GM19395 (cell line): ENCODE measurements around the gene AMIGO1.

ENCODE experiments used
- ATAC-seq: cut with Tn5 transposase; IDR thresholded peaks from one replicate; pipeline ENCODE4 v1.9.1; 2021; ENCODE audit warnings: mild to moderate bottlenecking, moderate library complexity; ENCODE audit not compliant: unreplicated experiment

AMIGO1 gene, protein sequence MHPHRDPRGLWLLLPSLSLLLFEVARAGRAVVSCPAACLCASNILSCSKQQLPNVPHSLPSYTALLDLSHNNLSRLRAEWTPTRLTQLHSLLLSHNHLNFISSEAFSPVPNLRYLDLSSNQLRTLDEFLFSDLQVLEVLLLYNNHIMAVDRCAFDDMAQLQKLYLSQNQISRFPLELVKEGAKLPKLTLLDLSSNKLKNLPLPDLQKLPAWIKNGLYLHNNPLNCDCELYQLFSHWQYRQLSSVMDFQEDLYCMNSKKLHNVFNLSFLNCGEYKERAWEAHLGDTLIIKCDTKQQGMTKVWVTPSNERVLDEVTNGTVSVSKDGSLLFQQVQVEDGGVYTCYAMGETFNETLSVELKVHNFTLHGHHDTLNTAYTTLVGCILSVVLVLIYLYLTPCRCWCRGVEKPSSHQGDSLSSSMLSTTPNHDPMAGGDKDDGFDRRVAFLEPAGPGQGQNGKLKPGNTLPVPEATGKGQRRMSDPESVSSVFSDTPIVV

DNA sequence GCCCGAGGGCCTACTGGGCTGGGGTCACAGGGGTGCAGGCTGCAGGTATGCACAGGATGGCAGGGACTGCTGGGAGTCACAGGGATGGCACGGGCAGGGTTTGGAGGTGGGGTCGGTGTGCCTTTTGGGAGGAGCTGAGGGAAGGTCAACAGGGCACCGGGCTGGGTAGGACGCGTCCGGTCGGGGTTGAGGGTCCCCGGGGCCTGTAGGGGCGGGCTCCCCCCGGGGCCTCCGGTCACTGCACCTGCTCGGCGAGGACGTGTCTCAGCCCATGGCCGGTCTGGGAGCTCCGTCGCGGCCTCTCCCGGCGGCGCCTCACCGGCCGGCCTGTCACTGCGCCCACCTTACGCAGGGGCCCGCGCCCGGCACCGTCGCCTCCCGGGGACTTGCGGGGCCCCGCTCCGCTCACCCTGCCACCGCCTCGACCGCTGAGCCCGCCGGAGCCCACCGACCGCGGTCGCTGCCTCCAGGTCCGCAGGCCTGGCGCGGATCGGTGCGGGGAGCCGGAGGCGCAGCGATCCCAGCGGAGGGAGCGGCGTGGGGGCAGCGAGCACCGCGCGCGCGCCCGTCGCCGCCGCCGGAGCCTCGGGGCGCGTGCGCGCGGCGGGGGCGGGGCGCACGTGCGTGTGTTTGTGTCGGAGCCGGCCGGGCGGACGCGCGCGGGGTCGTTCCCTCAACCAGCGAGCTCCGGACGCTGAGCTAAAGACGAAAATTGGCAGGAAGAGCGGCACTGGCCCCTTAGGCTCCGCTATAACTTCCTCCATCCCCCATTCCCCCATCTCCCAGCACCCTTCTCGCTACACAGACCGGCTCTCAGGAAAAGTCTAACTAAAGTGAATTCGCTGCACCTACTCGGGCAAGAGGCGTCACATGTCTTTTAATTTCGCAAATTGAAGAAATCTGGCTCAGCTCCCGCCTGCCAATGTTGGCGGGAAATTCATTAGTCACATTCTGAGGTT lies at the start of gene AMIGO1:
Gene AMIGO1 (minus strand): TSS at position 552 of the 959 bp plus-strand sequence. CDS start 815 bp downstream, outside the sequence.
- ATAC-seq, result peak; percentile 62

DNA sequence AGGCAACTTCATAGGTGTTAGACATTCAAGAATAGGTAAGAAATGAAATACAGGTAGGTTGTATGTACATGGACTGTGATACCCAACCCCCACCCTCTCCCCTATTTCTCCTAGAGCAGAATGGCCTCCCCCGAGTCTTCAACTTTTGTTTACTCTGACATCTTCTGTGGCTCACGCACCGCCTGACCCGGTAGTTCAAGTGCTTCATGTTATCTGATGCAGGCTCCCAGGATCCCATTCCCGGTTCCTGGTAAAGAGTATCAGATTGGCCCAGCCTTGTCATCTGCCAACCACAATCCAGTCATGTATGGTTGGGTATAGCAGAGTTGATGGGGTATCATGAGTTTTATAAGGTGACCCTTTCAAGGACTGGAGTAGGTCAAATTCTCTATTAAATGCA lies 48.0 kb upstream of the AMIGO1 start:
- no peak for ATAC-seq

DNA sequence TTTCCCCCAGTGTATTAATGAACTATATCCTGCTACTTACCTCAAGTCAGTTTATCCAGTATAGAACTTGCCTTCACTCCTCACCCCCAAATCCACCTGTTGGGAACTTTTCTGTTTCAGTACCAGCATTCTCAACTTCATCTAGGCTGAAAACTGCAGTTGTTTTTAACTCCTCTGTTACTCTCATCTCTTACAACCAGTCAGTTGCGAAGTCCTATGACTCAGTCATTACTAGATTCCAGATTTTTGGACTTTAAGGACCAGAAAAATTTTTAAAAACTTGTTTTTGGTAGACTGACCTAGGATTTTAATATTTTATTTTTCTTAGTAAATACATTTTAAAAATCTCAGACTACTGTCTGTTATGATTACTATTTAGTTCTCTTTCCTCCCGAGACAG lies 47.0 kb upstream of the AMIGO1 start:
- no peak for ATAC-seq

DNA sequence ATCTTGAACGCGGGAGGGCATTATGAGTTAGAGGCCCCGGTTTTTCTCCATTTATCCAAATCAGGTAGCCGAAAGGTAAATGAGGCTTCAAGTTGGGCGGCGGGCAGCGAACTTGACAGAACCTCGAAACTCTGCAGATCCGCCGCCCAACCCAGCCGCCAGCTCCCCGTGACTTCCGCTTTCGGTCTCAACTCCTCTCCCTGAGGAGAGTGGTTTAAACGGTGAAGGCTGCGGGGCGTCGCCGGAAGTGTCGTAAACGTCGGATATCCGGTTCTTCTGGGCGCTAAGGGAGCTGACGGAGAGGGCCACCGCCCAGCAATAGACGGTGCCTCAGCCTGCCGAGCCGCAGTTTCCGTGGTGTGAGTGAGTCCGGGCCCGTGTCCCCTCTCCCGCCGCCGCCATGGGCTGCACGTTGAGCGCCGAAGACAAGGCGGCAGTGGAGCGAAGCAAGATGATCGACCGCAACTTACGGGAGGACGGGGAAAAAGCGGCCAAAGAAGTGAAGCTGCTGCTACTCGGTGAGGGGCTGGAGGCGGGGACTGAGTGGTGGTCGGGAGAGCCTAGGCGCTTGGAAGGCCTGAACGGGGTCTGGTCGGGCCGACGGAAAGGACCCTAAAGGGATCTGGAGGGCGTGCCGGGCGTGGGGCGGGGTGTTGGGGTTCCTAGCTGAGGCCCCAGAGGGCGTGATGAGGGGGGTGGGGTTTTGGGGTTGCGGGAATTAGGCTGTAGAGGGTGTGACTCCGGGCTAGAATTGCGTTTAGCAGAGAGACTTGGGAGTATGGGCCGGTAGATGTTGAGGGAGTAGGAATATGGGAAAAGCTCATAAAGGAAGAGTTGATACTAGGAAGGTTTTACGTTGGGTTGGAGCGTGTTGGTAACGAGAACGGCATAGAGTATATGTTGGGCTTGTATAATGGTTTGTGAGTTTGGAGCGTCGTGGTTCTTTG lies 39.1 kb upstream of the AMIGO1 start, which contains the start of gene GNAI3:
Gene GNAI3 (plus strand): TSS at position 295 of the 947 bp plus-strand sequence. CDS start 106 bp downstream, at position 401.
- peak; percentile 86 for ATAC-seq

- ATAC-seq, result peak; percentile 18
Observed at GRCh38 chr1:109547463-109548320, 38.2 kb upstream of the AMIGO1 start.

- ATAC-seq, result peak; percentile 55
Observed at GRCh38 chr1:109546311-109547109, 37.0 kb upstream of the AMIGO1 start.

GRCh38 chr1:109543988-109544735 lies 34.6 kb upstream of the AMIGO1 start:
- ATAC-seq, result no peak

DNA sequence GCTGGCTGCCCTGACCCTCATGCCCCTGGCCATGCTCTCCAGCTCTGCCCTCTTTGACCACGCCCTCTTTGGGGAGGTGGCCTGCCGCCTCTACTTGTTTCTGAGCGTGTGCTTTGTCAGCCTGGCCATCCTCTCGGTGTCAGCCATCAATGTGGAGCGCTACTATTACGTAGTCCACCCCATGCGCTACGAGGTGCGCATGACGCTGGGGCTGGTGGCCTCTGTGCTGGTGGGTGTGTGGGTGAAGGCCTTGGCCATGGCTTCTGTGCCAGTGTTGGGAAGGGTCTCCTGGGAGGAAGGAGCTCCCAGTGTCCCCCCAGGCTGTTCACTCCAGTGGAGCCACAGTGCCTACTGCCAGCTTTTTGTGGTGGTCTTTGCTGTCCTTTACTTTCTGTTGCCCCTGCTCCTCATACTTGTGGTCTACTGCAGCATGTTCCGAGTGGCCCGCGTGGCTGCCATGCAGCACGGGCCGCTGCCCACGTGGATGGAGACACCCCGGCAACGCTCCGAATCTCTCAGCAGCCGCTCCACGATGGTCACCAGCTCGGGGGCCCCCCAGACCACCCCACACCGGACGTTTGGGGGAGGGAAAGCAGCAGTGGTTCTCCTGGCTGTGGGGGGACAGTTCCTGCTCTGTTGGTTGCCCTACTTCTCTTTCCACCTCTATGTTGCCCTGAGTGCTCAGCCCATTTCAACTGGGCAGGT lies 33.9 kb upstream of the AMIGO1 start:
- ATAC-seq, result no peak

DNA sequence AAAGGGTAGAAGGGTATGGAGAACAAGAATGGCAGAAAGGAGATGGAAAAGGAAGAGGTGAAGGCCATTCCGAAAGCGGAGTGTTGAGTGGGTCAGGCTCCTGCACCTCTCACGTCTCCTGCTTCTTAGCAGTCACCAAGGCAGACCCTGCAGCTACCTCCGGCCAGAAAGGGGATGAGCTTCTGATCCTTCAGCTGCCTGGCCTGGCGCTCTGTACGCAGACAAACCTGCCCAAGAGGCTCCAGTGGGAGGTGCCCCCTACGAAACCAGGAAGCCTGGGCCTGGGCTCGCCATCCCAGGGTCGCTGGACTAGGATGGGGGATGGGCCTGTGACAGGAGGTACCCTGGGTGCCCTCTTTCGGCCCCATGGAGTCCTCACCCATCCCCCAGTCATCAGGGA lies 33.1 kb upstream of the AMIGO1 start:
- no peak for ATAC-seq

- ATAC-seq, result no peak
Observed at GRCh38 chr1:109541102-109541501, 31.6 kb upstream of the AMIGO1 start.

- no peak for ATAC-seq
Observed at GRCh38 chr1:109539676-109540075, 30.1 kb upstream of the AMIGO1 start, which contains the start of gene GPR61. Gene GPR61, plus strand, starts transcription at chr1:109539872. Its CDS starts 3,151 bp downstream, at chr1:109543023.

DNA sequence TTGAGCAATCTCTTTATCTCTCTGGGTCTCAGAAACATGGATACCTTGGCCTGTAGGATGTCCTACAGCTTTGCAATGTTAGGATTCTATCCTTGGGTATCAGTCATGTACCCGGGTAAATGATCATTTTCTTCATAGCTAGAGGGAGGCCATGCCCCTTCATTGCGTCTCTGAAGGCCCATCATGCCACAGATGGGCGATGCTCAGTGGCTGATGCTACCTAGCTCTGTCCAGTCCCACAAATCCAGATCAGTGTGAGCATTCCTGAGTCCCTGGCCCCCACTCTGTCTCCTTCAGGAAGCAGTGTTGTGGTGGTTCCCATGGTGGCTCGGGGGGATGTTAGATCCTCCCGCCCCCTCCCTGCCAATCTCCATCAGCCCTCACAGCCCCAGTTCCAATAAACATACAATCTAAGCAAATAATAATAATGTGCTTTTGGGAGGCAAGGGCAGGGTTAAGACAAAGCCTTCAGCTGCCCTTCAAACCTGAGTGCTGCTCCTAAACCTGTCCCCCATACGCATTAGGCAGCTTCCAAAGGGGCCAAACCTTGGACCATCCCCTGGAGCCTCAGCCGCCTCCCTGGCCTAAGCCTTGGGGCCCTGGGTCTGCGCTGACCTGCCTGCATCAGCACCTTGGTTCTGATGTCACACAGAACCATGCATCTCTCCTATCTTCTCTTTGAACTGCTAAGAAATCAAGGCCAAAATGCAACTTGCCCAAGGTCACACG lies 29.5 kb upstream of the AMIGO1 start:
- no peak for ATAC-seq

GRCh38 chr1:109537450-109538178 lies 28.1 kb upstream of the AMIGO1 start:
- no peak for ATAC-seq

DNA sequence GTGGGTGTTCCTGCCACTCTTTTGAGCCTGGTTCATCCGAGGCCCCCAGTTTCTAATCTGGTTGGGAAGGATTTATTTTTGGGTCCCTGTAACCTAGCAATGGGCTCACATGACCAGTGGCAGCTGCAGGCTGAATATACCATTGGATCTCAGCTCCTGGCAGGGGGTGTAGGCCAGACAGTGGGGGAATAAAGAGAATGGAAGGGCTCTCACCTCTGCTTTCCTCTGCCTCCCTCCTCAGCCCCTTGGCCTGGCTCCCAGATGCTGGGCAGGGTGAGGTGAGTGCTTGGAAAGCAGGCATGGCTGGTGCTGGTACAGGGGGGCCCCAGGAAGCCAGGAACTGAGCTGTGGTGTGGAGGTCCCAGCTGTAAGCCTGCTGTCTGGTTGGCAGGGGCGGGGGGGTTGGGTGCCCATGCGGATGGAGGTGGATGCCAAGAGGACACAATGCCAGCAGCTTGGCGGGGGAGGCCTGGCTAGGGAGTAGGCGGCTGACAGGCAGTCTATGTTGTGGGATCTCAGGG lies 26.5 kb upstream of the AMIGO1 start:
- no peak for ATAC-seq

- no peak for ATAC-seq
Observed at GRCh38 chr1:109535481-109535880, 26.0 kb upstream of the AMIGO1 start.
